ENCODE data around the gene ARVCF.

The ARVCF gene

GRCh38 chr22:19969141-19969928, 47.3 kb downstream of the ARVCF start:
- TF ChIP-seq POLR2A (IDR thresholded peaks at IDR 0.05; ENCODE audit: low read depth, low read length) (no peak), POLR2AphosphoS5 (IDR thresholded peaks at IDR 0.05; ENCODE audit: low read depth, low read length) (no peak), PAX5 (IDR thresholded peaks at IDR 0.05; ENCODE audit: insufficient read depth, low read length, severe bottlenecking) (no peak), POU2F2 (IDR thresholded peaks at IDR 0.05; ENCODE audit: low read depth, low read length) (no peak), TAF1 (IDR thresholded peaks at IDR 0.05; ENCODE audit: low read depth, low read length) (no peak), SPI1 (IDR thresholded peaks at IDR 0.05; ENCODE audit: low read depth, low read length) (no peak)
- DNase-seq (ENCODE audit: insufficient read length, low spot score) (no peak), FAIRE-seq (no peak)

GRCh38 chr22:19968450-19968891, 48.2 kb downstream of the ARVCF start:
- FAIRE-seq (no peak), DNase-seq (ENCODE audit: insufficient read length, low spot score) (no peak)
- TF ChIP-seq POLR2A (IDR thresholded peaks at IDR 0.05; ENCODE audit: low read depth, low read length): no peak
- no peak for TF ChIP-seq PAX5 (IDR thresholded peaks at IDR 0.05; ENCODE audit: insufficient read depth, low read length, severe bottlenecking)
- TF ChIP-seq POU2F2 (IDR thresholded peaks at IDR 0.05; ENCODE audit: low read depth, low read length): no peak
- no peak for TF ChIP-seq TAF1 (IDR thresholded peaks at IDR 0.05; ENCODE audit: low read depth, low read length)
- no peak for TF ChIP-seq POLR2AphosphoS5 (IDR thresholded peaks at IDR 0.05; ENCODE audit: low read depth, low read length)
- TF ChIP-seq SPI1 (IDR thresholded peaks at IDR 0.05; ENCODE audit: low read depth, low read length): no peak

GRCh38 chr22:19967850-19968449, 48.7 kb downstream of the ARVCF start:
- TF ChIP-seq POLR2A (IDR thresholded peaks at IDR 0.05; ENCODE audit: low read depth, low read length) (no peak), POU2F2 (IDR thresholded peaks at IDR 0.05; ENCODE audit: low read depth, low read length) (no peak), POLR2AphosphoS5 (IDR thresholded peaks at IDR 0.05; ENCODE audit: low read depth, low read length) (no peak)
- FAIRE-seq (no peak), DNase-seq (ENCODE audit: insufficient read length, low spot score) (no peak)

GRCh38 chr22:19966908-19967750, 49.5 kb downstream of the ARVCF start:
- no peak for DNase-seq (ENCODE audit: insufficient read length, low spot score)
- no peak for FAIRE-seq
- TF ChIP-seq PAX5 (IDR thresholded peaks at IDR 0.05; ENCODE audit: insufficient read depth, low read length, severe bottlenecking) (no peak), TAF1 (IDR thresholded peaks at IDR 0.05; ENCODE audit: low read depth, low read length) (no peak), POLR2AphosphoS5 (IDR thresholded peaks at IDR 0.05; ENCODE audit: low read depth, low read length) (no peak), POLR2A (IDR thresholded peaks at IDR 0.05; ENCODE audit: low read depth, low read length) (no peak), POU2F2 (IDR thresholded peaks at IDR 0.05; ENCODE audit: low read depth, low read length) (no peak), SPI1 (IDR thresholded peaks at IDR 0.05; ENCODE audit: low read depth, low read length) (no peak)

GRCh38 chr22:19965771-19966709, 50.6 kb downstream of the ARVCF start:
- DNase-seq (ENCODE audit: insufficient read length, low spot score) (no peak), FAIRE-seq (no peak)
- TF ChIP-seq SPI1 (IDR thresholded peaks at IDR 0.05; ENCODE audit: low read depth, low read length) (no peak), POLR2A (IDR thresholded peaks at IDR 0.05; ENCODE audit: low read depth, low read length) (no peak), PAX5 (IDR thresholded peaks at IDR 0.05; ENCODE audit: insufficient read depth, low read length, severe bottlenecking) (no peak), TAF1 (IDR thresholded peaks at IDR 0.05; ENCODE audit: low read depth, low read length) (no peak), POLR2AphosphoS5 (IDR thresholded peaks at IDR 0.05; ENCODE audit: low read depth, low read length) (no peak), POU2F2 (IDR thresholded peaks at IDR 0.05; ENCODE audit: low read depth, low read length) (no peak)

- TF ChIP-seq TAF1 (IDR thresholded peaks at IDR 0.05; ENCODE audit: low read depth, low read length) (no peak), SPI1 (IDR thresholded peaks at IDR 0.05; ENCODE audit: low read depth, low read length) (no peak), POLR2AphosphoS5 (IDR thresholded peaks at IDR 0.05; ENCODE audit: low read depth, low read length) (no peak), PAX5 (IDR thresholded peaks at IDR 0.05; ENCODE audit: insufficient read depth, low read length, severe bottlenecking) (no peak), POU2F2 (IDR thresholded peaks at IDR 0.05; ENCODE audit: low read depth, low read length) (no peak), POLR2A (IDR thresholded peaks at IDR 0.05; ENCODE audit: low read depth, low read length) (no peak)
- no peak for DNase-seq (ENCODE audit: insufficient read length, low spot score)
- no peak for FAIRE-seq
Observed at GRCh38 chr22:19964701-19965386, 51.8 kb downstream of the ARVCF start.

GRCh38 chr22:19963863-19964642, 52.6 kb downstream of the ARVCF start:
- DNase-seq (ENCODE audit: insufficient read length, low spot score) (no peak), FAIRE-seq (no peak)
- TF ChIP-seq PAX5 (IDR thresholded peaks at IDR 0.05; ENCODE audit: insufficient read depth, low read length, severe bottlenecking): no peak
